ENCODE results near the gene DGCR8.
"Not testable (repeated sequence)": the region's sequence is repeated elsewhere in the genome, so short reads cannot be mapped to it uniquely, and the experiment has no call there.

The DGCR8 gene

DNA sequence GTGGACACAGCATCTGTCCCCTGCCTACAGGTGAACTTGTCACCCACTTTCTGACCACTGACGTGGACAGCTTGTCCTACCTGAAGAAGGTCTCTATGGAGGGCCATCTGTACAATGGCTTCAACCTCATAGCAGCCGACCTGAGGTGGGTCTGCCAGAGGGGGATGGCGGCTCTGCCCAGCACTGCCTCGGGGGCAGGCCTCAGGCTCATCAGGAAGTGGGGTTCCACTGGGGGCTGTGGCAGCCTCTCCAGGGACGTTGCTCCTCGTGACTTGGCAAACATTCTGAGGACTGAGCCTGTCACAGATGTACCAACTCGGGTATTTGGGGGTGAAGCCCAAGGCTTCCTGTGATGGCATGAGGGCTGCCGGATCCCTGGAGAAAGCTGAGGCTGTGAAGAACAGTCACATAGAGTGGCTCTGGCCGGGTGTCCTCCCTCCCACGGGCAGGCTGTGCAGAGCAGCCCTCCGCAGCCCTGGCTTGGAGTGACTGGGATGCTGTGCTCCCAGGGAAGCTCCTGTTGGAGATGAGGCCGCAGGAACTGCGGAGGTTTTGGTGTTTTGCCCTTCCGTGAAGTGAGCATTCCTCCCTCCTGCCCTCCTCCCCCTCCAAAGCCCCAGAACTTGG, 26.5 kb upstream of the DGCR8 start:
- DNase-seq: no peak

DNA sequence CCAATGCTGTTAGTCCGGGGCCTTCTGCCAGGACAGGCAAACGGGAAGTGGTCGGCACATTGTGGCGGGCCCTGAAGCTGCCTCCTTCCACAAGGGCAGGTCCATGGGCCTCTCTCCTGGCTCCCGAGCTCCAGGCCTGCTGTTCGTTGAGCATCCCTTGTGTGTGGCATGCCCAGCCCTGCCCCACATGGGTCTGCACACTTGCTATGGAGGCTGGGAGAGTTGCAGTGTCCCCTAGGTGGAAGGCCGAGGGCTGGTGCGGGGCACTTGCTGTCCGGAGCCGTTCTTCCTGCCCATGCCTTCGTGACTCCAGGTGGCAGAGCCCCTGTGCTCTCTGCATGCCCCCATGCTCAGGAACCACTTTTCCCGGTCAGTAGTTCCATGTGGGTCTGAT, 26.0 kb upstream of the DGCR8 start:
- no peak for DNase-seq

DNA sequence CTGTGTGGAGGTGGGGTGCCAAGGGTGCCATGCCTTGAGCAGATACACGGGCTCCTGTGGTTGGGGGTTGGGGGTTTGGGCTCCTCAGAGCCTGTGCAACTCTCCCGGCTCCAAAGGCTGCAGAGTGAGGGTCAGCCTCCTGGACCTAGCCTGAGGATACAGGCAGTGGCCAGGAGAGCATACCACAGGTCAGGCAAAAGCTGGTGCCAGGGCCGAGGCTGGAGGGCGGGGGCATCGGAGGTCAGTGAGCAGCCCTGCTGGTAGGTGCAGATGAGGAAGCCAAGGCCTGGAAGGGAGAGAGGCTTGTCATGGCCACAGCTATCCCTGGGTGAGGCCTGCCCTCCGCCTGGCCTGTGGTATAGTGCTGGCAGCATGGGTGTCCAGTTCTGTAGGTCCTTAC, 25.6 kb upstream of the DGCR8 start:
- no peak for DNase-seq

DNA sequence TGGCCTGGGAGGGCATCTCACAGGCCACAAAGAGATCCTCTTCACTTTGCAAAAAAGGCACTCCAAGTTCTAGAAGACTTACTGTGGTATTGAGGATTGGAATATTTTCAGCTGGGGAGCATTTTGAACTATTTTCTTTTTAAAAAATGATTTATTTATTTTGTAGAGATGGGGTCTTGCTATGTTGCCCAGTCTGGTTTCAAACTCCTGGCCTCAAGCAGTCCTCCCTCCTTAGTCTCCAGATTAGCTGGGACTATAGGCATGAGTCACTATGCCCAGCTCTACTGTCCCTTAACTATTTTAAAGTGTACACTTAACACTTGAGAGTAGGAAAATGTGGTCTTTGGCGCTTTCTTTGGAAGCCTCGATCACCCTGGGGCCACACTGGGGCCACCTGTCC, 24.9 kb upstream of the DGCR8 start:
- DNase-seq: no peak

DNA sequence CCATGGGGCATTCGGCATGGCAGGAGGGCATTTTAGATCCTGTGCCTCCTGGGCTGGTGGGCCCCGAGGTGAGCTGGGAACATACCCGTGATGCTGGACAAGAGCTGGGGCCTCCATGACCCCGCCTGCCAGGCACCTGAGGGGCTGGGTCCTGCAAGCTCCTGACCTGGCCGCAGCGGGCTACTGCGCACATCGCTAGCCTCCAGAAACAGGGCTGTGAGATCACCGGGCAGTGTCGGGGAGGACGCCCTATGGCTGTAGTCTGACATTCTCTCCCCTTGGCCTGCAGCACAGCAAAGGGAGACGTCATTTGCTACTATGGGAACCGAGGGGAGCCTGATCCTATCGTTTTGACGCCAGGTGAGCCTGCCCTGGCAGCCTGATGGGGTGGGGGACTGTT, 24.4 kb upstream of the DGCR8 start:
- no peak for DNase-seq

DNA sequence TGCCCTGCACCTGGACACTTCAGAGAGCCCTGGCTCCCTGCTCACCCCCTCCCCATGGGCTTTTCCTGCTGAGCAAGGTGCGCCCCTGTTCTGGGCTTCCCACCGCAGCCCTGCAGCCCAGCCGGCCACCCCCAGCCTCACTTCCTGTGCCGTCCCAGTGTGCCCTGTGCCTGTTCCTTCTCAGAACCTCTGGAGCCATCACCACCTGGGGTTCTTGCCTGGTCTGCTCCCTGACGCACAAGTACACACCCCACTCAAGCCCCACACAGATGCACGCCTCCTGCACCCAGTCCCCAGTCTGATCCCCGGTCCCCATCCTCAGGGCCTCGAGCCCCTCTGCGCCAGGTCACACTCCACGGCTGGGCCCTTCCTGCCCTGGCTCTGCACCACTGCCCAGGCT, 23.9 kb upstream of the DGCR8 start:
- DNase-seq: no peak

DNA sequence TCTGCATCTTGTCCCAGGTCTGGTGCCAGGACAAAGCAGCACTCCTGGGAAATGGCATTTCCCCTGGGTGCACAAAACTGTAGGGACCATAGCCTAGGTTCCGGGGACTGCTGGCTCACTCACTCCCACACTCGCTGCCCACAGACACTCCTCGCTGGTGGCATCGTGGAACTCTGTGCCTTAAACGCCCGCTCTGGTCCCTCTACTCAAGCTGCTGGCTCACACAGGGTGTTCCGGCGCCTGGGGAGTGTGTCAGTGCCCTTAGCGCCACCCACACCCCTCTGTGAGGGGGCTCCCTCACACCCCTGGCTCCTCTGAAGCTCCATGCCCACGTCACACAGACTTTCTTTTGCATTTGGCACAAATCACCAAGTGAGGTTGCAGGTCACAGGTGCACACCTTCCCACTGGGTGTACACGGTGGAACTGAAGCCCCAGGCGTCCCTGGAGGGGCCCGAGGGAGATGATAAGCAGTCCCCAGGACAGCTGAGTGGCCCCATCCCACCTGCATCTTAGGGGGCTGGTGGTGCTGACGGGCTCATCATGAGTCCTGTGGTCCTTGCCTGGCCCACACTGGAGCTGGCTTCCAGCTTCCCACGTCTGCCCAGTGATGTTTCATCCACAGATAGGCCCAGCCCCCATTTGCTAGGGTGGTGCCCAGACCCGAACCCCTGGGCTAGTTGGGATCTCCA, 23.2 kb upstream of the DGCR8 start:
- DNase-seq: no peak

DNA sequence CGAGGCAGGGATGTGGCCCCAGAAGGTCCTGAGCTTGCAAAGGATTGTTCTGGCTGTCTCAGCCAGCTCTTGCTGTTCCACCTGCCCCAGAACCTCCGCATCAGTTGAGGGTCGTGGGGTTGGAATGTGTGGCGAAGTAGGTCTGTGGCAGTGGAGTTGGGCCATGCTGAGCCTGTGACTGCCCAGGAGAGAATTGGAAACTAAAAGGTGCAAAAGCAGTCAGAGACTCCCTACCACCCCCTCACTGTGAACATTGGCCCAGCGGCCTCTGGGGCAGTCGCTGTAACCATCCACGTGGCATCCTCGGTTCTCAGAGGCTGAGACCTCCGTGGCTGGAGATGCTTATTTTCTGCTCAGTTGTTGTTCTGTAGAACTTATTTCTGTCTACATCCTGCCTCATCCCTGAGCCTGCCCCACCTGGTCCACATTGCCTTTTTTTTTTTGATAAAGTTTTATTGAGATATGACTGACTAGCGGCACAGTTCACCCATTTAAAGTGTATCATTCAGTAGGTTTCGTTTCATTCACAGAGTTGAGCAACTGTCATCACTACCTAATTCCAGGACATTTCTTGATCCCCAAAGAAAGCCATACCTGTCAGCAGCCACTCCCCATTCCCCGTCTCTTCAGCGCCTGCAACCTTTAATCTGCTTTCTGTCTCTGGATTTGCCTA, 22.3 kb upstream of the DGCR8 start:
- DNase-seq: no peak

DNA sequence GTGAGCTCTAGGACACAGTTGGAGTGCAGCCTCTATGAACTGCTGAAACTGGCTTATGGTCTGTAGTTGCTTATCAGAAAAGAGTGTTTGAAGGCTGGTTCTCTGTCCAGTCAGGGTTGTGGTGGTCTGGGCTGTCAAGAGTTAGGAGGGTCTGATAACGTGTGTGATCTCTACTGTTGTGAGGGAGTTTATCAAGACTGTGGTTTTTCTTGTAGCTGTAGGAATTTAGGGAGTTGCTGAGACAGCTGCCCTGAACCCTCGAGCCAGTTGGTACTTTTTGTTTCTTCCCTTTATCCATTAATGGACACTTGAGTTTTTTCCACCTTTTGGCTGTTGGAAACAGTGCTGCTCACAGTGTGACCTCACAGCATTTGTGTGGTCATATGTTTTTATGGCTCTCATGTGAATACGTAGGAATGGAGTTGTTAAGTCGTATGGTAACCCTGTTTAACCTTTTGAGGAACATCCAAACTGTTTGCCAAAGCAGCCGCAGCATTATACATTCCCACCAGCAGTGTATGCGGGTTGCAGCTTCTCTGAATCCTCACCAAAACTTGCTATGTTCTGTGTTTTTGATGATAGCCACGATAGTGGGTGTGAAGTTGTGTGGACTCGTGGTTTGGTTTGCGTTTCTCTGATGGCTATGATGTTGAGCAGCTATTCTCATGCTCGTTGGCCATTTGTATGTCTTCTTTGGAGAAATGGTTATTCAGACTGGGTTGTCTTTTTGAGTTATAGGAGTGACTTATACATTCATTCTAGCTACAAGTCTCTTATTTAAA, 20.9 kb upstream of the DGCR8 start:
- DNase-seq: no peak

DNA sequence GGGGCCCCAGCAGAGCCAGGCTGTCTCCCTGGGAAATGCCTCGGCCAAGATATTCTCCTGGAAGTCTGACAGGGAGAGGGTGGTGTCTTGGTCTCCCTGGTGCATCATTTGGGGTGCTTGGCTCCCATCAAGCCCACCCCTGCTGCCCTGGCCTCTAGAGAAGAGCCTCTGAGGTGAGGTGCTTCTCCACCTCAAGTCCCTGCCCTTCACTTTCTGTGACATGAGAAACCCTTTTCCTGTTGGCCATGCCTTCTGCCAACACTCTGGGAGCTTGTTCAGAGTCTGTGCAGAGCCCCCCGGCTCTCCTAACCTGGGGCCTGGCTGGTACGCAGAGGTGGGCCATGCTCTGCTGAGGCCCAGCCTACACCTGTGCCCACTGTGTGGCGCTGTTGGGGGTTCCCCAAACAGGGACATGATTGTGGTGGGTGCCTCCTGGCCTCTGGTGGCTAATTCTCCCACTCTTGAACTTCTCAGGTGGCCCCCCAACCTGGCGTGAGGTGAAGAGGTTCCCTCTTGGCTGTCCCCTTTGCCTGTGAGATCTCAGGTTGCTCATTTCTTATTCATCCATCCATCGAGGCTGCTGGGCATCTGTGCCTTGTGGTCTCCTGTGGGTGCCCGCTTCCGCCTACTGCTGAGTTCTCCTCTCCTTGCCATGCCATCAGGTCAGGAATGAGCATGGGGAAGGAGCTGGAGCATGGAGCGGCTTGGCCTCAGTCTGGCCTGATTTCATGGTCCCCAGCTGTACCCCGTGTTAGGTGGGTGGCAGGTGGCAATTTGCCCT, 19.2 kb upstream of the DGCR8 start:
- no peak for DNase-seq

DNA sequence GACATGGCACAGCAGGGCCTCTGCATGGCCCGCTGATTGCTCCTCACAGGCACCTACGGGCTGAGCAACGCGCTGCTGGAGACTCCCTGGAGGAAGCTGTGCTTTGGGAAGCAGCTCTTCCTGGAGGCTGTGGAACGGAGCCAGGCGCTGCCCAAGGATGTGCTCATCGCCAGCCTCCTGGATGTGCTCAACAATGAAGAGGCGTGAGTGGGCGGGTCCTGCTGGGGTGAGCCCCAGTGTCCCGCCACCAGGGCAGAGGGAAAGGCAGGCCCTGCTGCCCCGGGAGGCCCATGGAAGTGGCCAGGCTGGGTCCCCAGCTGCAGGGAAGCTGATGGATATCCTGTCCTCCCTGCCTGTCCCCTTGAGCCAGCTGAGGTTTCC, 18.6 kb upstream of the DGCR8 start:
- DNase-seq: no peak

DNA sequence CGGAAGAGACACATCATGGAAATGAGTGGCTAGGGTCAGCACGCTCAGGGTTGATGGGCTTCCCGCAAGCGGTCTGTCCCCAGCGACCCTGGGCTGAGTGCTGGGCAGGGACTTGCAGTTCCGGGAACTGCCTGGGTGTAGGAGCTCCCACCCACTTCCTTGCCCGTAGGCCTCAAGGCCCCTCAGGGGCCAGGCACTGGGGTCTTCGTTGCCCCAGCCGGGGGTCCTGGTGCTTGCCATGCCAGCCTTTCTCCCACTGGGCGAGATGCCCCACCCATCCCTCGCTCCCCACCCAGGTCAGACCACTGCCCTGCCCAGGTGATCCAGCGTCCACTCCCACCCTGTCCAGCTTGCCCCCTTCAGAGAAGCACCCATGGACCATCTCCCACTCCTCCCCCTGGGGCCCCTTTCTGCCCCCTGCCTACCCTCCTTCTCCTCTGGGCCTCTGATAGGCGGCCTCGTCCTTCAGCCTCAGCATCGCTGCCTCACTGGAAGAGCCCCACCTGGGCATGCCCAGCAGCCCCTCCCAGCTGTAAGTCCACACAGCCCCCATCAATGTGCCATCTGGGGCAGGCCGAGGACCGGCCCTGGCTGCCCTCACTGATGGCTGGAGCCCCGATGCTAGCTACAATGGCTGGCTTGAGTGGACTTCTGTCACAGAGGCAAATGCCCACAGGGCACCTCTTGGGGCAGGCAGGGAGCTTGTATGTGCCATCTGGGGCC, 17.8 kb upstream of the DGCR8 start:
- DNase-seq: no peak

DNA sequence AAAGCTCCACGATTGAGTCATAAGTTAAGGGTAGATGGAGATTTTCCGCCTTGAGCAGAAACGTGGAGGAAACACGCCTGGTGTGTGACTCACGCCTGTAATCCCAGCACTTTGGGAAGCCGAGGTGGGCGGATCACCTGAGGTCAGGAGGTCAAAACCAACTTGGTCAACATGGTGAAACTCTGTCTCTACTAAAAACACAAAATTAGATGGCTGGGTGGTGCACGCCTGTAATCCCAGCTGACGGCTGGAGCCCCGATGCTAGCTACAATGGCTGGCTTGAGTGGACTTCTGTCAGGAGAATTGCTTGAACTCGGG, 17.3 kb upstream of the DGCR8 start:
- DNase-seq: no peak

DNA sequence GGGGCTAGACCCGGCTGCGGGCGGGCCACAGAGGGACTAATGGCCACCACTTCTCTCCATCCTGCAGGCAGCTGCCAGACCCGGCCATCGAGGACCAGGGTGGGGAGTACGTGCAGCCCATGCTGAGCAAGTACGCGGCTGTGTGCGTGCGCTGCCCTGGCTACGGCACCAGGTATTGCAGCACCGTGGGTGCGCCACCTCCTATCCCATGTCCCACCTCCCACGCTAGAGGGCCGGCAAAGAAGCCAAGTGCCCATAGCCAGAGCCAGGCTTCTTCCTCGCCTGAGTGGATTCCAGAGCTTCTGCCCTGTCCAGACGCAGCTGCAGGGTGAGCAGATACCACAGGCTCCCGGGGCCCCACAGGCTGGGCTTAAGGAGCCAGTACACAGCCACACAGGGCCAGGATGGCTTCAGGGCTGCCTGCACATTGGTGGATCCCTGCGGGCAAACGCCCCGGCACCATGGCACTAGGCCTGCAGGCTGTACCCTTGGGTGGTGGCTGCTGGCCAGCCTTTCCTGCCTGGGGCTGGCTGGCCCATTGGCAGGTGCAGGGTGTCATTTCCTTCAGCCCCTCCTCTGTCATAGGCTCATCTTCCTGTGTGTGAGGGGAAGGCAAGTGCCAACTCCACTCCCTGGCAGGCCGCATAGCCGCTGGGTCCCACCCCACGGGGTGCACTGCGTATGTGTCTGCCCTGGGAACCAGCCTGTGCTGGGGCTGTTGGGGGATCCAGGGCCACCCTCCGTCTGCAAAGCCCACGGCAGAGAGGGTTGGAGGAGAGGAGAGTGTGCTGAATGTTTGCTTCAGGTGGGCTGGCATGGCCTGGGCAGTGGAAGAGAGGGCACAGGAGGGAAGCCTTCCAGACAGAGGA, 16.5 kb upstream of the DGCR8 start:
- no peak for DNase-seq

DNA sequence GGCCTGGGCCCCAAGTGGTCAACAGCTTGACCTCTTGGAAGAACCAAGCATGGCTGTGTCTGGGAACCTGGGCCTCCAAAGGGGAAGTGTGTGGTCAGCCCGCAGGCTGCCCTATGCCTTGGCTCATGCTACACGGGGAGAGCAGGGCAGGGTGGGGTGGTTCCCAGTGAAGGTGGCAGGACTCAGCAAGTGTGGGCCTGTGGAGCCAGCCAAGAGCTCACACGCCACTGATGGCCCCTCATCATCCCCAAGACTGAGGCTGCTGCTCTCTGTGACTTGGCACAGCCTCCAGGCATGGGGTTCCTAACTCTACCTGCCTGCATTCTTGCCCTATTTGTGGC, 15.9 kb upstream of the DGCR8 start:
- DNase-seq: no peak

DNA sequence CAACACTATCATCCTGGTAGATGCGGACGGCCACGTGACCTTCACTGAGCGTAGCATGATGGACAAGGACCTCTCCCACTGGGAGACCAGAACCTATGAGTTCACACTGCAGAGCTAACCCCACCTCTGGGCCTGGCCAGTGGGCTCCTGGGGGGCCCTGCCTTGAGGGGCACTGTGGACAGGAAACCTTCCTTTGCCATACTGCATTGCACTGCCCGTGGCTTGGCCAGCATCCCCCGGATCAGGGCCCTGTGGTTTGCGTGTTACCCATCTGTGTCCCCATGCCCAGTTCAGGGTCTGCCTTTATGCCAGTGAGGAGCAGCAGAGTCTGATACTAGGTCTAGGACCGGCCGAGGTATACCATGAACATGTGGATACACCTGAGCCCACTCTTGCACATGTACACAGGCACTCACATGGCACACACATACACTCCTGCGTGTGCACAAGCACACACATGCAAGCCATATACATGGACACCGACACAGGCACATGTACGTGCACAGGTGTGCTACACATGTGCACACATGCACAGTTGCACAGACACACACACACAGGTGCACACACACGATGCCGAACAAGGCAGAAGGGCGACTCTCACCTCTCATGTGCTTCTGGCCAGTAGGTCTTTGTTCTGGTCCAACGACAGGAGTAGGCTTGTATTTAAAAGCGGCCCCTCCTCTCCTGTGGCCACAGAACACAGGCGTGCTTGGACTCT, 15.3 kb upstream of the DGCR8 start:
- DNase-seq: no peak

DNA sequence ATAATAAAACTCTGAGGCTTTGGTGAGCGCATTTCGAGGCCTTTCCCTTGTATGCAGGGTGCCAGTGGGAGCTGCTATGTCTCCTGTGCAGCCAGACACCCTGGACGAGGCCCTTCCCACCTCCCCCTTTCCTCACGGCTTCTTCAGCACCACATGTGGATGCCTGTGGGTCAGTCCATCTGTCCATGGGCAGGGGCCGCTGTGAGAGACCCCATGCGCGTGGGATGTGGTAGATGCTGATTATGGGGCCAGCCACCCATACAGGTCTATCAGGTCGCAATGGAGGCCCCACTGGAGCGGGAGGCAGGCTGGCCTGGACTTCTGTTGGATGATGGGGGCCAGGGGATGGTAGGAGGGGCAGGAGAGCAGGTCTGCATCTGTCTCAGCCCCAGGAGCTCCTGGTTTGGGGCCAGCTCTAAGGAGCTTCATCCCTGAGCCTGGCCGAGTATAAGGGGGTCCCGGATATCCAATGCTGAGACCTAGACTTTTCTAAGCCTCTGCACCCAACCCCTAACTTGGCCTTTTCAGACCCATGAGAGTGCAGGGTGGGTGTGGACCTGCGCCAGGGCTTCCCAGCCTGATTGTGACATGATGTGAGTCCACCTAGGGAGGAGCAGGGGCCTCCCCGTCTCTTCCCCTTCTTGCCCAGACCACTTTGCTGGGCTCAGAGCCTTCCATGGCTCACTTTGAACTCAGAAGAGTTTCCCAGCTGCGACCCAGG, 14.0 kb upstream of the DGCR8 start:
- no peak for DNase-seq

DNA sequence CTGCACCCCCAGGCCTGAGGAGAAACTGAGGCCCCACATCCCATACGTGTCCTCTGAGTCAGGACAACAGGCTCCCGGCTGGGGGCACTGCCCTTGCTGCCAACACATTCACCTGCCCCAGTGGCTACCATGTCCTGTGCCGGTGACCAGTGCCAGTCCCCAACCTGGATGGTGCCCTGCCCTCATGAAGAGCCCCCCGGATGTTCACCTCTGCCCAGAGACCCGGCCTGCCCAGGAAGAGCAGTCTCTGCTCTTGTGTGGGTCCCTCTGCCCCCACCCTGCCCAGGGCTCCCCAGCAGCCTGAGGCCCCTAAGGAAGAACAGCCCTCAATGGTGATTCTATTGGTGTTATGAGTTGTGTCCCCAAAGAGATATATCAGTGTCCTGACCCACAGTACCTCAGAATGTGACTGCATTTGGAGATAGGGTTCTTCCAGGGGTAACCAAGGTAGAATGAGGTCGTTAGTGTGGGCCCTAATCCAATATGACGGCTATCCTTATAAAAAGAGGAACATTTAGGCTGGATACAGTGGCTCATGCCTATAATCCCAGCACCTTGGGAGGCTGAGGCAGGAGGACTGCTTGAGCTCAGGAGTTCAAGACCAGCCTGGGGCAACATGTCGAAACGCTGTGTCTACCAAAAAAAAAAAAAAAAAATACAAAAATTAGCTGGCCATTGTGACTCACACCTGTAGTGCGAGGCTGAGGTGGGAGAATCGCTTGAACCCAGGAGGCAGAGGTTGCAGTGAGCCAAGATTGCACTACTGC, 13.2 kb upstream of the DGCR8 start:
- DNase-seq: no peak

DNA sequence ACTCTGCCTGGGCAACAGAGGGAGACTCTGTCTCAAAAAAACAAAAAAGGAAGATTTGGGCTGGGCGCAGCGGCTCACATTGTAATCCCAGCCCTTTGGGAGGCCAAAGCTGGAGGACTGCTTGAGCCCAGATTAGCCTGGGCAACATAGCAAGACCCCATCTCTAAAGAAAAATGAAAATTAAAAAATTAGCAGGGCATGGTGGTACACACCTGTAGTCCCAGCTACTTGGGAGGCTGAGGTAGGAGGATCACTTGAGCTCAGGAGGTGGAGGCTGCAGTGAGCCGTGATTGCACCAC, 12.7 kb upstream of the DGCR8 start:
- not testable (repeated sequence) for DNase-seq

DNA sequence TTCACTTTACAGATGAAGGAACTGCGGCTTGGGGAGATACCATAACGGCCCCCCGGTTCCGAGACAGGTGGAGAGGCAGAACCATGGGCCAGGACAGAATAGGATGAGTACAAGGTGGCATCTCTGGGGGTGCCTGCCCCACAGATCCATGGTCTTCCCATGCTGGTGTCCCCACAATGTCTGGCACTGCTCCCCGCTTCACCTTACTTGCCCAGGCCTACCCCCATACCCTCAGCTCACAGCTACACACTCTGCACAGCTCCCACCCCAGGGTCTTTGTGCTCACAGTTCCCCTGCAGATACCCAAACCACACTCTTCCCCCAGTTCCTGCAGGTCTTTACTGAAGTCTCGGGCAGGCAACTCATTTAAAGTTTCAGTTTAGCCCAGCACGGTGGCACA, 11.4 kb upstream of the DGCR8 start:
- DNase-seq: no peak

Data from NCI-H1048 (cell line).